Common myeloid progenitor, CD34-positive (primary cell): ENCODE results near the gene CLMN.
A peak's percentile ranks its signal among the peaks of the same experiment; 100 is the strongest.

Experiments
- CTCF ChIA-PET: fragments of 350-600 bp; sonication (Branson Sonifier 250); formaldehyde crosslinking; loops from one replicate; lab custom pipeline; 2021; ENCODE audit warnings: antibody characterized with exemption; lab: Charles Lee
- POLR2A ChIA-PET: fragments of 350-600 bp; sonication (Branson Sonifier 250); formaldehyde crosslinking; loops from one replicate; lab custom pipeline; 2021; ENCODE audit warnings: antibody characterized with exemption; lab: Charles Lee
- DNase-seq, 3 donors: peaks; one replicate each; pipeline versions ENCODE4 v3.0.0 to v3.0.0-alpha.2; 2013
- H3K27ac ChIP-seq, 2 experiments: 1 replicate in 1 of 2; 2 replicates in 1 of 2; pipeline ENCODE4 v1.7.0; 2013; ENCODE audit warnings: inconsistent platforms in 2 of 2, low read length in 2 of 2, mild to moderate bottlenecking in 2 of 2, low read depth in 1 of 2, moderate library complexity in 1 of 2; ENCODE audit not compliant: severe bottlenecking in 2 of 2, insufficient read depth in 1 of 2, poor library complexity in 1 of 2
- H3K27me3 ChIP-seq, 5 experiments: replicated peaks in 2 of 5; 1 replicate in 3 of 5; 2 replicates in 2 of 5; pipeline versions ENCODE4 v1.6.1 to v1.7.0; 2013; ENCODE audit warnings: low read length in 4 of 5, mild to moderate bottlenecking in 2 of 5, moderate library complexity in 2 of 5, inconsistent platforms in 1 of 5; ENCODE audit not compliant: insufficient read depth in 5 of 5, control insufficient read depth in 4 of 5
- H3K36me3 ChIP-seq, 4 experiments: 1 replicate in 2 of 4; 2 replicates in 2 of 4; pipeline versions ENCODE4 v1.6.1 to v1.7.0; 2013; ENCODE audit warnings: low read length in 3 of 4, control low read depth in 1 of 4, mild to moderate bottlenecking in 1 of 4; ENCODE audit not compliant: control insufficient read depth in 4 of 4, insufficient read depth in 4 of 4
- H3K4me1 ChIP-seq, 4 experiments: 1 replicate in 3 of 4; 2 replicates in 1 of 4; pipeline versions ENCODE4 v1.6.1 to v1.7.1; 2013; ENCODE audit warnings: low read length in 3 of 4, mild to moderate bottlenecking in 3 of 4, control low read depth in 1 of 4, inconsistent platforms in 1 of 4, moderate library complexity in 1 of 4; ENCODE audit not compliant: control insufficient read depth in 4 of 4, insufficient read depth in 4 of 4; ENCODE audit errors: control extremely low read depth in 1 of 4
- H3K4me3 ChIP-seq, 7 experiments: 1 replicate in 4 of 7; 2 replicates in 3 of 7; pipeline versions ENCODE4 v1.5.1 to v1.7.0; 2013; ENCODE audit warnings: mild to moderate bottlenecking in 7 of 7, low read length in 6 of 7, moderate library complexity in 6 of 7, inconsistent platforms in 2 of 7, low read depth in 2 of 7, control low read depth in 1 of 7; ENCODE audit not compliant: insufficient read depth in 4 of 7, control insufficient read depth in 1 of 7; ENCODE audit errors: extremely low read depth in 1 of 7
- H3K9me3 ChIP-seq, 5 experiments: 1 replicate in 4 of 5; 2 replicates in 1 of 5; pipeline versions ENCODE4 v1.6.1 to v1.7.1; 2013; ENCODE audit warnings: low read length in 4 of 5, mild to moderate bottlenecking in 2 of 5, inconsistent platforms in 1 of 5, low read depth in 1 of 5, moderate library complexity in 1 of 5; ENCODE audit not compliant: control insufficient read depth in 4 of 5, insufficient read depth in 2 of 5; ENCODE audit errors: control extremely low read depth in 1 of 5
- WGBS: methylation state at CpG from one replicate; pipeline ENCODE4 v1.1.5; 2013; ENCODE audit not compliant: insufficient coverage; 5-methylcytosine and 5-hydroxymethylcytosine counted together

Gene CLMN

GRCh38 chr14:95189367-95190132, 130.2 kb downstream of the CLMN start:
- POLR2A ChIA-PET = interaction anchor here (0.5 kb wide), 1 partner anchor 19 kb away, joined by 3 read pairs; no protein-coding TSS in a partner anchor
- no peak overlapping the region for H3K27ac ChIP-seq
- peaks cover 0 to 9% (median 0%) of the 10 kb centered on the region in 5 experiments for H3K9me3 ChIP-seq
- CTCF ChIA-PET = interaction anchor here (1.6 to 2.0 kb wide), 2 partner anchors 10 to 29 kb away, joined by 4 to 5 read pairs; no protein-coding TSS in a partner anchor
- H3K4me3 ChIP-seq = no peak overlapping the region
- H3K36me3 ChIP-seq = no peaks in the 10 kb centered on the region
- DNase-seq = no peak
- H3K4me1 ChIP-seq = peaks cover 8 to 50% (median 47%) of the 10 kb centered on the region in 4 experiments
- H3K27me3 ChIP-seq = no peaks in the 10 kb centered on the region
- WGBS = 100% methylated on average over 5 of the region's 5 CpGs

GRCh38 chr14:95188380-95188779, 131.3 kb downstream of the CLMN start:
- POLR2A ChIA-PET = no interaction called here
- CTCF ChIA-PET = interaction anchor here (1.8 kb wide), 1 partner anchor 14 kb away, joined by 4 read pairs; no protein-coding TSS in a partner anchor

GRCh38 chr14:95185767-95186392, 133.8 kb downstream of the CLMN start:
- no peaks in the 10 kb centered on the region for H3K27me3 ChIP-seq
- WGBS = 1% methylated on average over 10 of the region's 11 CpGs
- no peaks in the 10 kb centered on the region for H3K36me3 ChIP-seq
- peak overlapping the region; percentile 73 to 85 for H3K27ac ChIP-seq
- peak overlapping the region in 6 of 7 experiments; percentile 33 to 73 (median 50) for H3K4me3 ChIP-seq
- peak; percentile 79 to 92 (median 89) for DNase-seq
- peaks cover 0 to 9% (median 0%) of the 10 kb centered on the region in 5 experiments for H3K9me3 ChIP-seq
- ChIA-PET POLR2A (interaction anchor here (0.6 kb wide), 1 partner anchor 23 kb away, joined by 3 read pairs; no protein-coding TSS in a partner anchor), CTCF (interaction anchor here (0.8 to 5.0 kb wide), 6 partner anchors 9 to 61 kb away, joined by 3 to 27 read pairs (median 4); no protein-coding TSS in a partner anchor)
- peaks cover 14 to 52% (median 48%) of the 10 kb centered on the region in 4 experiments for H3K4me1 ChIP-seq

More at GRCh38 chr14:95188380-95188779, 131.3 kb downstream of the CLMN start:
- DNase-seq = peak; percentile 23 to 52 (median 50)
- no peak overlapping the region for H3K27ac ChIP-seq
- no peak overlapping the region for H3K4me3 ChIP-seq
- 100% methylated on average over 2 of the region's 3 CpGs for WGBS
- H3K4me1 ChIP-seq = peaks cover 14 to 62% (median 58%) of the 10 kb centered on the region in 4 experiments
- H3K36me3 ChIP-seq = no peaks in the 10 kb centered on the region
- no peaks in the 10 kb centered on the region for H3K27me3 ChIP-seq
- H3K9me3 ChIP-seq = peaks cover 0 to 9% (median 0%) of the 10 kb centered on the region in 5 experiments

DNA sequence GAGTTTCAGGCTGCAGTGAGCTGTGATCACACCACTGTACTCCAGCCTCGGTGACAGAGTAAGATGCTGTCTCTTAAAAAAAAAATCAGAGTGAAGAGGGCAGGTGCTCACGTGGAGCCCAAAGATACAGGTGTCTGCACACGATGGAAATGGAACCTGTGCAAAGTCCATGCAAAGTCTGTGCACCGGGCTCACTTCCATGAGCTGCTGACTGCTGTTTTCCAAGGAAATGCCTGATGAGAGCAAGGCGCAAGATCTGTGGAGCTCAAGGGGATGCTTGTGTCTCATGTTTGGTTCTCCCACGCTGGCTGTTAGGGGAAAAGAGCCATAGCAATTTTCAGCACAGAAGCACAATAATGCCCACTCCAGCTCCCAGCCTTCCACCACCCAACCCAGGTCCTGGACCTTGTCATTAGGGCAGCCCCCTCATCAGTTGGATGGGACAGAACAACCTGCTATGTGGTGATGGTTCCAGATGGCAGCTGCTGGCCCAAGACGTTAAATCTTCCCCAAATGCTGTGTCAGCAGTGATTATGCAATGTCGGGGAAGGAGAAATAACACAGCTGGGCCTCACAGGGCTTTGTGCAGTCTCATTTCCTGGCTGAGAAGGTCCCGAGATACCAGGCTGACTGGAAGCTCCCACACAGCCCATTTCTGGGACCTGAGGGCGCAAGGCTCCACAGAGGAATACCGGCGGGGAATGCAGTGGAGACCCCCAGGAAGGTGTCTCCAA, 134.5 kb downstream of the CLMN start:
- H3K4me3 ChIP-seq = peak overlapping the region in 6 of 7 experiments; percentile 33 to 73 (median 50)
- DNase-seq = peak; percentile 80 to 95 (median 95)
- ChIA-PET POLR2A (interaction anchor here (0.6 to 0.7 kb wide), 2 partner anchors 23 to 27 kb away, joined by 3 read pairs; no protein-coding TSS in a partner anchor), CTCF (interaction anchor here (0.8 to 5.0 kb wide), 7 partner anchors 10 to 79 kb away, joined by 3 to 27 read pairs (median 4); no protein-coding TSS in a partner anchor)
- peaks cover 14 to 45% (median 41%) of the 10 kb centered on the region in 4 experiments for H3K4me1 ChIP-seq
- peaks cover 0 to 9% (median 0%) of the 10 kb centered on the region in 5 experiments for H3K9me3 ChIP-seq
- H3K27me3 ChIP-seq = no peaks in the 10 kb centered on the region
- peak overlapping the region; percentile 73 to 85 for H3K27ac ChIP-seq
- 45% methylated on average over 12 of the region's 12 CpGs for WGBS
- H3K36me3 ChIP-seq = no peaks in the 10 kb centered on the region

DNA sequence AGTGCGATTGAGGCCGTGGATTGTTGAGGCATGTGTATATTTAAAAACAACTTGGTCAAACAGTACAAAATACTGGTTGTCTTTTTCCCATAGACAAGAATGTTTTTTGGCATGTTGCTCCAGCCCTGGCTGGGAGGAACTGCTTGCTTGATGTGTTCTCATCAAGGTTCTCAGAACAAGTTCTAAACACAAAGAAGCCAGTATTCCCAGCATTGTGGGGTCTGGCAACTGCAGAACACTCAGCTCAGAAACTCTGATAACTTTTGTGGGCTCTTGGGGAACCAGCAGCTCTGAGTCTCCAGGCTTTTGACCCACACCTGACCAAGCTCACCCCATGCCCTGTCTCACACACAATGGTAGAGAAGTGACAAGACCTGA, 135.3 kb downstream of the CLMN start:
- peaks cover 14 to 42% (median 39%) of the 10 kb centered on the region in 4 experiments for H3K4me1 ChIP-seq
- no peaks in the 10 kb centered on the region for H3K27me3 ChIP-seq
- DNase-seq = no peak
- no peak overlapping the region for H3K4me3 ChIP-seq
- peaks cover 0 to 9% (median 0%) of the 10 kb centered on the region in 5 experiments for H3K9me3 ChIP-seq
- ChIA-PET CTCF (interaction anchor here (1.0 to 5.0 kb wide), 5 partner anchors 11 to 80 kb away, joined by 3 to 27 read pairs (median 5); no protein-coding TSS in a partner anchor), POLR2A (interaction anchor here (0.8 kb wide), 1 partner anchor 10 kb away, joined by 3 read pairs; no protein-coding TSS in a partner anchor)
- H3K27ac ChIP-seq = no peak overlapping the region
- 60% methylated on average over 2 of the region's 2 CpGs for WGBS
- no peaks in the 10 kb centered on the region for H3K36me3 ChIP-seq
